ENCODE results near the gene DGKD.

DGKD gene

DNA sequence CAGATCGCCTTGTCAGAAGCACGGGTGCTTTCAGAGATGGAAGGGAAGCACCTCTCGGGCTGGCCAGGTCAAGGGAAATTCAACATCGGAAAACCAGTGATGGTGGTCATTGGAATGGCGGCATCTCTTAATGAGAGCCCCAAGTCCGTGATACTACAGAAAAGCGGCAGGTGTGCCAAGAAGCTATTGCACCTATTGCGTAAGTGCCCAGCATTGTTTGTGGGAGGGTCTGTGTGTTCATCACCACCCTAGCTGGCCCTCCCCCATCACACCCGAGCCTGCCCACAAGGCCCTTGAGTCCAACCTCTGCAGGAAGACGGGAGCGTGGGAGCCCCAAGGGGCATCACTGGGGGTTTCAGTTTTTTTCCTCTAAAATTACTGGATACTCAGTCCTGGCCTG, 100.7 kb downstream of the DGKD start:
- no peak overlapping the region for H3K9ac ChIP-seq (ENCODE audit: low read length)
- H3K9me3 ChIP-seq (ENCODE audit: control insufficient read depth, low read depth, low read length): no peaks in the 10 kb centered on the region
- peaks cover 14% of the 10 kb centered on the region for H3K36me3 ChIP-seq (ENCODE audit: control insufficient read depth, low read depth, low read length)
- H3K4me3 ChIP-seq (ENCODE audit: low read length): no peak overlapping the region
- H3K4me1 ChIP-seq (ENCODE audit: control insufficient read depth, low read depth, low read length): no peaks in the 10 kb centered on the region
- no peaks in the 10 kb centered on the region for H3K27me3 ChIP-seq (ENCODE audit: control insufficient read depth, insufficient read depth, low read length)
- no peak overlapping the region for H3K27ac ChIP-seq (ENCODE audit: low read length)

DNA sequence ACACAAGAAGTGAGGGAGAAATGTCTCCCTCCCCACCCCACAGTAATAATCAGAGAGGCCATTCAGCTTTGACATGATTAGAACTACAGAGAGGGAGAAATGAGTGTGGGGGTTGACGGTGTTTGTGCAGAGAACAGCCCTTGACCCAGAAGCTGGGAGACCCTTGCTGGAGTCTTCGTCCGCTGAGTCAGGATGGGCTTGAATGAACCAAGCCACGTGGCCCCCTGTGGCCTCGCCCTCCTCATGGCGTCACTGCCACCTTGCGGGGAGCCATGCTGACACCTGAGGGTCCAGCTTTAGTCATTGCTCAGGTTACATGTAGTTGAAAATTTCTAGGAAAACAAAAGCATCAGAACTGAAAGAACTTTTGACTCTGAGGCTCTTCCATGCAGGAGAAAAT, 101.2 kb downstream of the DGKD start:
- no peak overlapping the region for H3K9ac ChIP-seq (ENCODE audit: low read length)
- no peaks in the 10 kb centered on the region for H3K9me3 ChIP-seq (ENCODE audit: control insufficient read depth, low read depth, low read length)
- peaks cover 14% of the 10 kb centered on the region for H3K36me3 ChIP-seq (ENCODE audit: control insufficient read depth, low read depth, low read length)
- no peak overlapping the region for H3K27ac ChIP-seq (ENCODE audit: low read length)
- H3K4me1 ChIP-seq (ENCODE audit: control insufficient read depth, low read depth, low read length): no peaks in the 10 kb centered on the region
- H3K27me3 ChIP-seq (ENCODE audit: control insufficient read depth, insufficient read depth, low read length): no peaks in the 10 kb centered on the region
- H3K4me3 ChIP-seq (ENCODE audit: low read length): no peak overlapping the region

DNA sequence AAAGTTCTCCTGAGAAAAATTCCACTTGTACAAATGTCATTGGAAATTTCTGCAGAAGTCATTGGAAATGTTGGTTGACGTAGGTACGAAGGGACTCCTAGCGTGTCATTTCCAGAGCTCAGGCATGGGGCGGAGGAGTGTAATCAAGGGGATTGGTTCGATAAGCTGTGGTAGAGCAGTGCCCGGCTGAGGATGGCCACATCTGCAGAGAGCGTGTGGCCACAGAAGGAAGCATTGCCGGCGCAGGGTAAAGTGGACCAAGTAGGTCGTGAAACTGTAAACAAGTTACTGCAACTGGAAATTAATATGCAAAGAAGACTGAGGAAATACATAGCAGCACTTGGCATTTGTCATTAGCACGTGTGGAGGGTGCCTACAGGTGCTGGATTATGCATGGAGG, 101.8 kb downstream of the DGKD start:
- Histone ChIP-seq H3K36me3 (ENCODE audit: control insufficient read depth, low read depth, low read length) (peaks cover 14% of the 10 kb centered on the region), H3K4me3 (ENCODE audit: low read length) (no peak overlapping the region), H3K9me3 (ENCODE audit: control insufficient read depth, low read depth, low read length) (no peaks in the 10 kb centered on the region), H3K9ac (ENCODE audit: low read length) (no peak overlapping the region), H3K27me3 (ENCODE audit: control insufficient read depth, insufficient read depth, low read length) (no peaks in the 10 kb centered on the region), H3K4me1 (ENCODE audit: control insufficient read depth, low read depth, low read length) (no peaks in the 10 kb centered on the region), H3K27ac (ENCODE audit: low read length) (no peak overlapping the region)

DNA sequence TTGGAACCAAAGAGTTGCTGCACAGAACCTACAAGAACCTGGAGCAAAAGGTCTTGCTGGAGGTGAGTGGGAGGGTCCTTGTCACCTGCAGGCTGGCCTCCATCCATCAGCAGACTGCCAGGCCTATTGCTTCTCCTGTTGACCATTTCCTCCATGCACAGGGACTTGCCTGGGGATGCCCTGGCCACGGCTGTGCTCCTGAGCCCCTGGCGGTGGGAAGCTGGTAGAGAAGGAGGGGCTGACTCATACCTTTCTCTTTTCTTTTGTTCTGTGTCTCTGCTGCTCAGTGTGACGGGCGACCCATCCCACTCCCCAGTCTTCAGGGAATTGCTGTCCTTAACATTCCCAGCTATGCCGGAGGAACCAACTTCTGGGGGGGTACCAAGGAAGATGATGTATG, 102.6 kb downstream of the DGKD start:
- H3K27ac ChIP-seq (ENCODE audit: low read length): no peak overlapping the region
- H3K4me3 ChIP-seq (ENCODE audit: low read length): no peak overlapping the region
- no peaks in the 10 kb centered on the region for H3K27me3 ChIP-seq (ENCODE audit: control insufficient read depth, insufficient read depth, low read length)
- H3K9ac ChIP-seq (ENCODE audit: low read length): no peak overlapping the region
- H3K9me3 ChIP-seq (ENCODE audit: control insufficient read depth, low read depth, low read length): no peaks in the 10 kb centered on the region
- peaks cover 13% of the 10 kb centered on the region for H3K36me3 ChIP-seq (ENCODE audit: control insufficient read depth, low read depth, low read length)
- H3K4me1 ChIP-seq (ENCODE audit: control insufficient read depth, low read depth, low read length): no peaks in the 10 kb centered on the region

DNA sequence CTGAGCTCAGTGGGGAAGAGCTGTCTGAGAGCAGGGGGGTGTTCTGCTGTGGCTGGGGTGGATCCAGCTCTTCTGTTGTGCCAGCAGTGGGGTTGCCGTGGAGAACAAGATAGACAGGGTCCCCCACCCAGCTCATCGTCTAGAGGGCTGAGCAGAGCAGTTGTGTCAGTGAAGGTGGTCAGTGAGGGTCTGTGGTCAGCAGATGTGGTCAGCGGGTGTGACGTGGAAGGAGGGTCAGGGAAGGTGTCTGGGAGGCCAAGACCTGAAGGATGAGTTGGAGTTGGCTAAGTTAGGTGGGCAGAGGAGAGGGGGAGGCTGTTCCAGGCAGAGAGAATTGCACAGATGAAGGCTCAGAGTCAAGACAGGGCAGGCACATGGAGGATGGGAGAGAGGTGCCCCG, 103.1 kb downstream of the DGKD start:
- no peak overlapping the region for H3K27ac ChIP-seq (ENCODE audit: low read length)
- no peak overlapping the region for H3K4me3 ChIP-seq (ENCODE audit: low read length)
- peaks cover 9% of the 10 kb centered on the region for H3K36me3 ChIP-seq (ENCODE audit: control insufficient read depth, low read depth, low read length)
- H3K27me3 ChIP-seq (ENCODE audit: control insufficient read depth, insufficient read depth, low read length): no peaks in the 10 kb centered on the region
- H3K4me1 ChIP-seq (ENCODE audit: control insufficient read depth, low read depth, low read length): no peaks in the 10 kb centered on the region
- H3K9ac ChIP-seq (ENCODE audit: low read length): no peak overlapping the region
- H3K9me3 ChIP-seq (ENCODE audit: control insufficient read depth, low read depth, low read length): no peaks in the 10 kb centered on the region

DNA sequence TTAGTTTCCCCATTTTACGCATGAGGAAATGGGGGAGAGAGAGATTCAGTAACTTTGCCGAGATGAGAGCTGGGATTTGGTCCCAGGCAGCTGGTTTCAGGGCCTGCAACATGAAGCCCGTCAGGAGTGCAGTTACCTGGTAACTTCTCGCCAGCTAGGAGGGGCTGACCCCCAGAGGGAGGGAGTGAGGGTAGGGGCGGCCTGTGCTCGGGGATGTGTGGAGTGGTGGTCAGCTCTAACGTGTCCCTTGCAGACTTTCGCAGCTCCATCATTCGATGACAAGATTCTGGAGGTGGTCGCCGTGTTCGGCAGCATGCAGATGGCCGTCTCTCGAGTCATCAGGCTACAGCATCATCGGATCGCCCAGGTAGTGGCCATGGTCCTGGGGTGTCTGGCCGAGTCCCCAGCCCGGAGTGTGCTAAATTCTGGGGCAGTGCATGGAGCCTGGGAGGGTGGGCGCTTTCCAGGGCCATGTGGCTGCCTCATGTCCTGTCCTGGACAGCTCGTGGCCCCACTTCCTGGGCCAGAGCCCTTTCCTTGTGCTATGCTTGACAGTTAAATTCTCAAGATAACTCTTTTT, 103.8 kb downstream of the DGKD start:
- H3K27me3 ChIP-seq (ENCODE audit: control insufficient read depth, insufficient read depth, low read length): no peaks in the 10 kb centered on the region
- no peak overlapping the region for H3K4me3 ChIP-seq (ENCODE audit: low read length)
- H3K9ac ChIP-seq (ENCODE audit: low read length): no peak overlapping the region
- no peaks in the 10 kb centered on the region for H3K4me1 ChIP-seq (ENCODE audit: control insufficient read depth, low read depth, low read length)
- no peak overlapping the region for H3K27ac ChIP-seq (ENCODE audit: low read length)
- H3K9me3 ChIP-seq (ENCODE audit: control insufficient read depth, low read depth, low read length): no peaks in the 10 kb centered on the region
- peaks cover 7% of the 10 kb centered on the region for H3K36me3 ChIP-seq (ENCODE audit: control insufficient read depth, low read depth, low read length)

DNA sequence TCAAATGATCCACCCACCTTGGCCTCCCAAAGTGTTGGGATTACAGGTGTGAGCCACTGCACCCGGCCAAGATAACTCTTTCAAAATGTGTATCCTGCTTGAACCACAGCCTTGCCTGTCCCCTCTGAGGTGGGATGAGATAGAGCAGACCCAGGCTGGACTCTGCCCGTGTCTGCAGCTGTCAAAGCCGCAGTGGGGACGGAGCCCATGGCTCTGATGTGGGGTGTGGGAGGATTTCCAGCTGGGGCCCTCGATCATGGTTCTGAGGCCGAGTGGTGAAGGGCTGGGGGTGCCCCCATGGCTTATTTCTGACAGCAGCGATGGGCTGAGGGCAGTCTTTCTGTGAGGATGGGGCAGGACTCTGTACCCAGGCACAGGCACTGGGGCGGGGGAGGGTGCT, 104.5 kb downstream of the DGKD start:
- H3K9ac ChIP-seq (ENCODE audit: low read length): no peak overlapping the region
- H3K36me3 ChIP-seq (ENCODE audit: control insufficient read depth, low read depth, low read length): peaks cover 11% of the 10 kb centered on the region
- H3K4me1 ChIP-seq (ENCODE audit: control insufficient read depth, low read depth, low read length): no peaks in the 10 kb centered on the region
- no peak overlapping the region for H3K27ac ChIP-seq (ENCODE audit: low read length)
- H3K9me3 ChIP-seq (ENCODE audit: control insufficient read depth, low read depth, low read length): no peaks in the 10 kb centered on the region
- no peak overlapping the region for H3K4me3 ChIP-seq (ENCODE audit: low read length)
- no peaks in the 10 kb centered on the region for H3K27me3 ChIP-seq (ENCODE audit: control insufficient read depth, insufficient read depth, low read length)

DNA sequence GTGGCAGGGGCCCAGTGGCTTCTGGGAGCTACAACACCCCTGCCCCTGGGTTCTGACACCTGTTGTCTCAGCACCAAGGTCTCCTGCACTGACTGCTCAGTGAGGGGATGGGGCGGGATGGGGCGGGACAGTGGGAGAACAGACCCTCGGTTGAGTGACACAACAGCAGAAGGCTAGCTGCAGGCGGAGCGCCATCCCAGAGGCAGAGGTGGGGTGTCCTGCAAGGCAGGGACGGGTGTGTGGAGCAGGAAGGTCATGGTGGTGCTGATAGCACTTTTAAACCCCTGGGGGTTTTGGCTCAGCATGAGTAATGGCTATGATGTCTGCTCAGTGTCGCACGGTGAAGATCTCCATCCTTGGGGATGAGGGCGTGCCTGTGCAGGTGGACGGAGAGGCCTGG, 105.1 kb downstream of the DGKD start:
- Histone ChIP-seq H3K27me3 (ENCODE audit: control insufficient read depth, insufficient read depth, low read length) (no peaks in the 10 kb centered on the region), H3K4me3 (ENCODE audit: low read length) (no peak overlapping the region), H3K36me3 (ENCODE audit: control insufficient read depth, low read depth, low read length) (peaks cover 12% of the 10 kb centered on the region), H3K27ac (ENCODE audit: low read length) (no peak overlapping the region), H3K9me3 (ENCODE audit: control insufficient read depth, low read depth, low read length) (no peaks in the 10 kb centered on the region), H3K4me1 (ENCODE audit: control insufficient read depth, low read depth, low read length) (no peaks in the 10 kb centered on the region), H3K9ac (ENCODE audit: low read length) (no peak overlapping the region)

DNA sequence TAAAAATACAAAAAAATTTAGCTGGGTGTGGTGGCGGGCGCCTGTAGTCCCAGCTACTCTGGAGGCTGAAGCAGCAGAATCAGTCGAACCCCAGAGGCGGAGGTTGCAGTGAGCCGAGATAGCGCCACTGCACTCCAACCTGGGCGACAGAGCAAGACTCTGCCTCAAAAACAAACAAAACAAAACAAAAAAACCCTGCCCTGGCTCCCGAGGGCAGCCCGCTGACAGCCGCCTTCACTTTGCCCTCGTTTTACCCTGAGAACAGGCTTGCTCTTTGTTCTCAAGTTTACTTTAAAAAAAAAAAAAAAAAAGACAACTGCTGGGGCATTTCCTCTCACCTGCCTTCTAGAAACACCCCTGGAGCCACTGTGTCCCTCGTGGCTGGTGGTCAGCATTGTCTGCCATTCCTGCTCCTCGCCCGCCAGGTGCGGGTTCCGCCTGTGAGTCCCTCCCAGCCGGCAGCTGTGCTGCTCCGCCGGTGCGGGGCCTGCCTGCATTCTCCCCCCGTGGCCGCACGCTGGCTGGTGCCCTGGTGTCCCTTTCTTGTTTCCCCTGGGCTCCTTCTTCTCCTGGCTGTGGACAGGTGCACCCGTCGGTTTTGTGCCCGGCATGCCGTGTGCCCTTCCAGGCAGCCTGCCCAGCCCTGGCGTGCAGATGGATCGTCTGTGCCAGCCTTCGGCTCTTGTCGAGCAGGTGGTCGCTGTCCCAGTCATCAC, 106.6 kb downstream of the DGKD start:
- Histone ChIP-seq H3K9ac (ENCODE audit: low read length) (no peak overlapping the region), H3K27ac (ENCODE audit: low read length) (no peak overlapping the region), H3K27me3 (ENCODE audit: control insufficient read depth, insufficient read depth, low read length) (no peaks in the 10 kb centered on the region), H3K36me3 (ENCODE audit: control insufficient read depth, low read depth, low read length) (peaks cover 8% of the 10 kb centered on the region), H3K9me3 (ENCODE audit: control insufficient read depth, low read depth, low read length) (no peaks in the 10 kb centered on the region), H3K4me1 (ENCODE audit: control insufficient read depth, low read depth, low read length) (no peaks in the 10 kb centered on the region), H3K4me3 (ENCODE audit: low read length) (no peak overlapping the region)

DNA sequence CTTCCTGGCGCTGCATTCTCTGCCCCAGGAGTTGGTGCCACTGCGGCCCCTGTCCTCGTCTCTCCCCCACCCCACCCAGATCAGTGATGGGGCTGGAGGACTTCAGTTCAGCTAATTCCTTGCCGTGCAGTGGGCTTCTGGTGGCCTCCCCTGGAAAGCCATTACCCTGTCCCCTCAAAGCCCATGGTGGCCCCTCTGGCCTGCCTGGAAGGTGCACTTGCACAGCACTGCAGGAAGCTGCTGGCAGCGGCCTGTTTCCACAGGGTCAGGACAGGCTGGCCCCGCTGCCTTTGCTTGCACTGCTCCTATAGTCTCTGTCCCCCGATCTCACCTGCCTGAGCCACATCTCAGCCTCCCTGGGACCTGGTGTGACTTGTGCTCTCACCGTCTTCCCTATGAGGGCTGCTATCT, 107.2 kb downstream of the DGKD start:
- Histone ChIP-seq H3K4me3 (ENCODE audit: low read length) (no peak overlapping the region), H3K9ac (ENCODE audit: low read length) (no peak overlapping the region), H3K27me3 (ENCODE audit: control insufficient read depth, insufficient read depth, low read length) (no peaks in the 10 kb centered on the region), H3K9me3 (ENCODE audit: control insufficient read depth, low read depth, low read length) (no peaks in the 10 kb centered on the region), H3K27ac (ENCODE audit: low read length) (no peak overlapping the region), H3K36me3 (ENCODE audit: control insufficient read depth, low read depth, low read length) (peaks cover 8% of the 10 kb centered on the region), H3K4me1 (ENCODE audit: control insufficient read depth, low read depth, low read length) (no peaks in the 10 kb centered on the region)

DNA sequence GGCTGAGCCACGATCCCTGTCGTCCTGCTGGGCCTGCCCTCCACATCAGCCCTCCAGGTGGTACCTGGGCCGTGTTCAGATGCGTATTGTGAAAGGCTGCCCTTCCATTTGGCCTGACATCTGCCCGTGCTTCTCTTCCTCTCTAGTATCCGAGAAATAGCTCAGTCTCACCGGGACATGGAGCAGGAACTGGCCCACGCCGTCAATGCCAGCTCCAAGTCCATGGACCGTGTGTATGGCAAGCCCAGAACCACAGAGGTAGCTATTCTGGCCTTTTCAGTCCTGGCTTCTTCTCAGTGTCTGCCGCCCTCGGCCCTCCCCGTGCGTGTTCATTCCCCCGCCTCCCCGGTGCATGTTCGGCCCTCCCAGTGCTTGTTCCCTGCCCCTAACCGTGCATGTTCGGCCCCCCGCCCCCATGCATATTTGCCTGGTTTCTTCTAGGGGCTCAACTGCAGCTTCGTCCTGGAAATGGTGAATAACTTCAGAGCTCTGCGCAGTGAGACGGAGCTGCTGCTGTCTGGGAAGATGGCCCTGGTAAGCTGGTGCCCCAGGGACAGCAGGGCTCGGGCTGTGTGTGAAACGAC, 108.0 kb downstream of the DGKD start:
- Histone ChIP-seq H3K27ac (ENCODE audit: low read length) (no peak overlapping the region), H3K36me3 (ENCODE audit: control insufficient read depth, low read depth, low read length) (peaks cover 5% of the 10 kb centered on the region), H3K4me3 (ENCODE audit: low read length) (no peak overlapping the region), H3K9me3 (ENCODE audit: control insufficient read depth, low read depth, low read length) (no peaks in the 10 kb centered on the region), H3K9ac (ENCODE audit: low read length) (no peak overlapping the region), H3K27me3 (ENCODE audit: control insufficient read depth, insufficient read depth, low read length) (no peaks in the 10 kb centered on the region), H3K4me1 (ENCODE audit: control insufficient read depth, low read depth, low read length) (no peaks in the 10 kb centered on the region)
